NCI-H2171 treated with DMSO at 0.1 percent for 48 hours (cell line): ENCODE data around the gene GRIK4.

Experiments used
- DNase-seq: peaks from one replicate; lab custom pipeline; 2025; lab: John Stamatoyannopoulos, UW

Gene GRIK4

GRCh38 chr11:120510406-120511115 lies 987 bp upstream of the GRIK4 start:
- no peak for DNase-seq

- DNase-seq = no peak
These were observed 531 bp downstream of the GRIK4 start for GRCh38 chr11:120511820-120512738.

GRCh38 chr11:120512739-120513435 lies 1.3 kb downstream of the GRIK4 start:
- DNase-seq = no peak

GRCh38 chr11:120513436-120514315 lies 2.1 kb downstream of the GRIK4 start:
- DNase-seq = no peak

GRCh38 chr11:120514541-120515121 lies 3.1 kb downstream of the GRIK4 start:
- DNase-seq = no peak

- DNase-seq = no peak
These were observed 3.7 kb downstream of the GRIK4 start for GRCh38 chr11:120515186-120515723.

GRCh38 chr11:120516461-120517389 lies 5.2 kb downstream of the GRIK4 start:
- no peak for DNase-seq

- no peak for DNase-seq
These were observed 5.8 kb downstream of the GRIK4 start for GRCh38 chr11:120517390-120517761.

GRCh38 chr11:120517801-120518291 lies 6.3 kb downstream of the GRIK4 start:
- no peak for DNase-seq

- DNase-seq = no peak
These were observed 6.8 kb downstream of the GRIK4 start for GRCh38 chr11:120518356-120518755.

GRCh38 chr11:120519474-120519873 lies 7.9 kb downstream of the GRIK4 start:
- no peak for DNase-seq

- no peak for DNase-seq
These were observed 8.7 kb downstream of the GRIK4 start for GRCh38 chr11:120520091-120520822.

- no peak for DNase-seq
These were observed 9.6 kb downstream of the GRIK4 start for GRCh38 chr11:120521176-120521575.

- no peak for DNase-seq
These were observed 10.5 kb downstream of the GRIK4 start for GRCh38 chr11:120522021-120522420.

GRCh38 chr11:120522736-120523135 lies 11.2 kb downstream of the GRIK4 start:
- no peak for DNase-seq

- no peak for DNase-seq
These were observed 11.6 kb downstream of the GRIK4 start for GRCh38 chr11:120523196-120523595.

- no peak for DNase-seq
These were observed 13.1 kb downstream of the GRIK4 start for GRCh38 chr11:120524536-120525085.
